PC-9 (cell line): ENCODE results near the gene PNMA6E. TPM values are rescaled to one million over a fixed set of nuclear protein-coding genes. Genes with fewer than 3 reads are reported as not detected.

ENCODE experiments used
- BruUV-seq: library from RNA; stranded (reverse); fragments of 400-500 nt; replicated peaks from 2 replicates; lab custom pipeline; 2021; lab: Mats Ljungman, UMichigan
- CTCF ChIA-PET: fragments of 300-600 bp; sonication (Branson Sonifier 250); formaldehyde crosslinking; loops from one replicate; lab custom pipeline; 2022; ENCODE audit warnings: antibody characterized with exemption; lab: Charles Lee
- POLR2A ChIA-PET: fragments of 300-600 bp; sonication (Branson Sonifier 250); formaldehyde crosslinking; loops from one replicate; lab custom pipeline; 2022; ENCODE audit warnings: antibody characterized with exemption; ENCODE audit not compliant: unreplicated experiment; lab: Charles Lee
- DNase-seq, 2 experiments: peaks; one replicate each; pipeline versions ENCODE4 v3.0.0 to v3.0.0-alpha.2; 2015 to 2022; ENCODE audit warnings: mixed read lengths in 1 of 2
- H2AFZ ChIP-seq: fragments of 200-600 bp; sonication (generic); 2 replicates; pipeline ENCODE4 v1.8.1; 2017; ENCODE audit warnings: antibody characterized with exemption
- H3F3A ChIP-seq: fragments of 200-600 bp; sonication (generic); 2 replicates; pipeline ENCODE4 v1.8.1; 2017; ENCODE audit warnings: antibody characterized with exemption, mild to moderate bottlenecking, low read depth; ENCODE audit not compliant: insufficient read depth
- H3K27ac ChIP-seq: fragments of 200-600 bp; sonication (generic); 2 replicates; pipeline ENCODE4 v1.6.1; 2016; ENCODE audit warnings: mixed run types
- H3K27me3 ChIP-seq: fragments of 200-600 bp; sonication (generic); 2 replicates; pipeline ENCODE4 v1.6.1; 2016; ENCODE audit warnings: low read depth, mixed run types; ENCODE audit not compliant: insufficient read depth
- H3K36me3 ChIP-seq: fragments of 200-600 bp; sonication (generic); 2 replicates; pipeline ENCODE4 v1.6.1; 2016; ENCODE audit warnings: low read depth, mixed run types
- H3K4me1 ChIP-seq: fragments of 200-600 bp; sonication (generic); replicated peaks from 2 replicates; pipeline ENCODE4 v1.6.1; 2016; ENCODE audit warnings: mixed run types; ENCODE audit not compliant: insufficient read depth
- H3K4me2 ChIP-seq: fragments of 200-600 bp; sonication (generic); 2 replicates; pipeline ENCODE4 v1.6.1; 2017; ENCODE audit warnings: mixed run types
- H3K4me3 ChIP-seq: fragments of 200-600 bp; sonication (generic); 2 replicates; pipeline ENCODE4 v1.6.1; 2016; ENCODE audit warnings: mixed run types
- H3K79me2 ChIP-seq: fragments of 200-600 bp; sonication (generic); 2 replicates; pipeline ENCODE4 v1.6.1; 2017; ENCODE audit warnings: low read depth, mixed run types
- H3K9me2 ChIP-seq: fragments of 200-600 bp; sonication (generic); 2 replicates; pipeline ENCODE4 v1.8.1; 2017; ENCODE audit warnings: mild to moderate bottlenecking; ENCODE audit not compliant: insufficient read depth
- H3K9me3 ChIP-seq: fragments of 200-600 bp; sonication (generic); 2 replicates; pipeline ENCODE4 v1.8.1; 2016; ENCODE audit warnings: low read depth; ENCODE audit not compliant: insufficient read depth
- H4K20me1 ChIP-seq: fragments of 200-600 bp; sonication (generic); 2 replicates; pipeline ENCODE4 v1.8.1; 2017; ENCODE audit not compliant: insufficient read depth
- EZH2 ChIP-seq: fragments of 200-600 bp; sonication (generic); IDR thresholded peaks from 2 replicates; pipeline ENCODE4 v1.8.0; 2017; ENCODE audit warnings: antibody characterized with exemption, low read depth
- intact Hi-C: fragments of 100-400 bp; cut with micrococcal nuclease; formaldehyde crosslinking; loops from one replicate; pipeline ENCODE4 v1.10.0; 2022; ENCODE audit not compliant: unreplicated experiment
- total RNA-seq: library from RNA; stranded (reverse); gene quantifications from 2 replicates; pipeline ENCODE4 v1.2.3, GENCODE V29; 2021
- TF ChIP-seq, protein P1 (sequence below): fragments of 200-600 bp; sonication (generic); conservative IDR thresholded peaks from 2 replicates; pipeline ENCODE4 v1.6.1; 2017; ENCODE audit warnings: mixed run types, antibody characterized with exemption, mild to moderate bottlenecking, moderate library complexity

PNMA6E gene
- total RNA-seq, 1 experiment from 2014 or later, result not detected

DNA sequence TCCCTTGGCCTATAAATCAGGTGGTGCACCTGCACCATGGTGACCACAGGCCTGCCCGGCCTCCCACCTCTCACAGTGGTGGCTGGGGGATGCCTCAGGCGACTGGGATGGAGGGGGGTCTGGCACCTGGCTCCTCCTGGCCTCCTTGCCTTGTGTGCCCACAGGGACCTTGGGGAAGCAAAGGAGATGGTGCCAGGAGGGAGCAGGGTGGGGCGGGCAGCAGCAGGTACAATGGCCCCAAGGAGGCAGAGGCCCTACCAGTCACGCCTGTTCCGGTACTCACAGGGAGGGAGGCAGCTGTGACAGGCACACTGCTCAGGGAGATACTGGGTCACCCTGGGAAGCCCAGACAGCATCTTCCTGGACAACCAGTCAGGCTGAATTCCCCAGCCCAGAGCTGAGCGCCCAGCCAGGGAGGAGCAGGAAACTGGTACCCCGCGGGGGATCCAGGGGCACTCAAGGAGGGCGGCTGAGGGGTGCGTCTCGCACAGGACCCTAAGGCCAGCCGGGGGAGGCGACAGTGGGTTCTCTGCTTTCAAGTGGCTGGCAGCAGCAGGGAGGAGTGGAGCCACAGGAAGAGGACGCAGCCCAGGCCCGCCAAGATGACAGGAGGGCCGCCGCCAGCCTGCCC, 45.9 kb upstream of the PNMA6E start:
- Histone ChIP-seq H3K27me3 (no peaks in the 10 kb centered on the region), H3K4me3 (no peak overlapping the region), H3K9me3 (no peaks in the 10 kb centered on the region), H3K36me3 (no peaks in the 10 kb centered on the region), H3K79me2 (no peaks in the 10 kb centered on the region), H4K20me1 (no peaks in the 10 kb centered on the region), H3K9me2 (no peaks in the 10 kb centered on the region), H2AFZ (no peak overlapping the region), H3K27ac (no peak overlapping the region), H3K4me1 (0 out of 2 replicates have a peak, but pooled peaks cover 3% of the 10 kb centered on the region), H3F3A (no peaks in the 10 kb centered on the region), H3K4me2 (no peak overlapping the region)
- BruUV-seq, result no TSS peak
- intact Hi-C loops, result no loop called here
- ChIA-PET POLR2A (no interaction called here), CTCF (interaction anchor here (0.5 kb wide), 1 partner anchor 22 kb away, joined by 3 read pairs; no protein-coding TSS in a partner anchor)
- TF ChIP-seq, protein P1, sequence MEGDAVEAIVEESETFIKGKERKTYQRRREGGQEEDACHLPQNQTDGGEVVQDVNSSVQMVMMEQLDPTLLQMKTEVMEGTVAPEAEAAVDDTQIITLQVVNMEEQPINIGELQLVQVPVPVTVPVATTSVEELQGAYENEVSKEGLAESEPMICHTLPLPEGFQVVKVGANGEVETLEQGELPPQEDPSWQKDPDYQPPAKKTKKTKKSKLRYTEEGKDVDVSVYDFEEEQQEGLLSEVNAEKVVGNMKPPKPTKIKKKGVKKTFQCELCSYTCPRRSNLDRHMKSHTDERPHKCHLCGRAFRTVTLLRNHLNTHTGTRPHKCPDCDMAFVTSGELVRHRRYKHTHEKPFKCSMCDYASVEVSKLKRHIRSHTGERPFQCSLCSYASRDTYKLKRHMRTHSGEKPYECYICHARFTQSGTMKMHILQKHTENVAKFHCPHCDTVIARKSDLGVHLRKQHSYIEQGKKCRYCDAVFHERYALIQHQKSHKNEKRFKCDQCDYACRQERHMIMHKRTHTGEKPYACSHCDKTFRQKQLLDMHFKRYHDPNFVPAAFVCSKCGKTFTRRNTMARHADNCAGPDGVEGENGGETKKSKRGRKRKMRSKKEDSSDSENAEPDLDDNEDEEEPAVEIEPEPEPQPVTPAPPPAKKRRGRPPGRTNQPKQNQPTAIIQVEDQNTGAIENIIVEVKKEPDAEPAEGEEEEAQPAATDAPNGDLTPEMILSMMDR, result no peak
- TF ChIP-seq EZH2, result no peak
- DNase-seq, result no peak

DNA sequence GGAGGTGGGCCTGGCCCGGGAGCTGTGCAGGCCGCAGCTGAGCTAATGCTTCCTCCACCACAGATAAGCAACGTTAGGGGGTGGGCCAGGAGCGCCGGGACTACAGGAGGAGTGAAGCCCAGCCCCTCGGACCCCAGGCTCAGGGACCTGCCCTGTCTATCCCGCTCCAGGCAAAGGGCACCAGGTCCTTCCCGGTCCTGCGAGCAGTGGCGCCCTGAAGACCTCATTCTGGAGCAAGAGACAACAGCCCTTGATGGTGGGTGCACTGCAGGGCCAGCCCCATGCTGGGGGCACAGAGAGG, 45.4 kb upstream of the PNMA6E start:
- BruUV-seq, result no TSS peak
- POLR2A ChIA-PET, result no interaction called here
- H2AFZ ChIP-seq, result no peak overlapping the region

DNA sequence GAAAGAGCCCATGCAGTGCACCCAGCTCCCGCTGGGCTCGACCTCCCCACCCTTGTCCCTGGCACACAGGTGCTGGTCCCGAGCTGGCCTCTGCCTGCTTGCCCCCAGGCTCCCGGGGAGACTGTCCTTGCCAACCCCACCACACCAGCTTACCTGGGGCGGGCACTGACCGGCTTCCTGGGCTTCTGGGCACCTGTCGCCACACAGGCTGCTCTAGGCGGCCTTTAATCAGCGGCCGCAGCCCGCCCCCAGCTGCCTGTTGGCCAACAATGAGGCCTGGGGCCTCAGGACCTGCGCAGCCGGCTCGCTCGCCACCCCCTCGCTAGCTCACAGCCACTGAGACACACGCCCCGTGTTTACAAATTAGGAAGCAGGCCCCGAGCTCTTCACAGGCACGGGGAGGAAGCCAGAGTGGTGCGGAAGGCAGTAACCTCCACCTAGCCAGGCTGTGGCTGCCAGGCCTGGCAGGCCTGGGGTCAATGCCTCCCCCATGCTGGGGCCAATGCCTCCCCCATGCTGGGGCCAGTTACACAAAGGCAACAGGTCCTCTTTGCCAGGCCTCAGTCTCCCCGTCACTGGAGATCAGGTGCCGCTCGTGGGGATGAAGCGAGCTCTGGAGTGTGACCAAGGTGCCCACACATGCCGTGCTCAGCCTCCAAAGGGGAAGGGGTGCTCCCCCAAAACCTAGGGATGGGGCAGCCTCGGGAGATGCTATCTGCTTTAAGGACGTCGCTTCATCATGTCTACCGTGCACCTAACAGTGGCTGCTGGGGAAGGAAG, 44.9 kb upstream of the PNMA6E start, which contains the start of gene TREX2:
TREX2 (minus strand) TSS at position 201 of the 780 bp plus-strand sequence. CDS start 626 bp downstream, outside the sequence.
- no peak for DNase-seq
- H3K79me2 ChIP-seq, result no peaks in the 10 kb centered on the region
- no peak for TF ChIP-seq EZH2
- TF ChIP-seq, protein P1, result no peak
- no peak within 1 kb of the TSS for H3K27ac ChIP-seq
- BruUV-seq, result no TSS peak
- no peak within 1 kb of the TSS for H2AFZ ChIP-seq
- POLR2A ChIA-PET, result no interaction called here
- no peak within 1 kb of the TSS for H3K4me3 ChIP-seq
- CTCF ChIA-PET, result no interaction called here
- H3K36me3 ChIP-seq, result no peaks in the 10 kb centered on the region
- no peak within 1 kb of the TSS for H3K4me2 ChIP-seq
- intact Hi-C loops, result no loop called here
- H3K9me3 ChIP-seq, result no peaks in the 10 kb centered on the region
- no peaks in the 10 kb centered on the region for H3K27me3 ChIP-seq
- H3F3A ChIP-seq, result no peaks in the 10 kb centered on the region
- H3K9me2 ChIP-seq, result no peaks in the 10 kb centered on the region
- H3K4me1 ChIP-seq, result 0 out of 2 replicates have a peak, but pooled peaks cover 3% of the 10 kb centered on the region
- H4K20me1 ChIP-seq, result no peaks in the 10 kb centered on the region

More for the DNA sequence above, 45.4 kb upstream of the PNMA6E start:
- Histone ChIP-seq H3K79me2 (no peaks in the 10 kb centered on the region), H4K20me1 (no peaks in the 10 kb centered on the region), H3K27ac (no peak overlapping the region), H3K4me3 (no peak overlapping the region), H3F3A (no peaks in the 10 kb centered on the region), H3K27me3 (no peaks in the 10 kb centered on the region), H3K4me2 (no peak overlapping the region), H3K9me3 (no peaks in the 10 kb centered on the region), H3K4me1 (0 out of 2 replicates have a peak, but pooled peaks cover 3% of the 10 kb centered on the region), H3K36me3 (no peaks in the 10 kb centered on the region), H3K9me2 (no peaks in the 10 kb centered on the region)
- intact Hi-C loops, result no loop called here
- no peak for DNase-seq
- CTCF ChIA-PET, result no interaction called here
- no peak for TF ChIP-seq EZH2
- TF ChIP-seq, protein P1, result no peak
